Mesendoderm (in vitro differentiated cells): ENCODE data around the gene SND1.
"Not testable (repeated sequence)": the region's sequence is repeated elsewhere in the genome, so short reads cannot be mapped to it uniquely, and the experiment has no call there.

Source experiments
- DNase-seq: peaks from one replicate; pipeline ENCODE4 v3.0.0; 2013
- H2AK5ac ChIP-seq: 2 replicates; pipeline ENCODE4 v1.6.1; 2013; ENCODE audit warnings: low read length, inconsistent platforms
- H2BK120ac ChIP-seq: 2 replicates; pipeline ENCODE4 v1.6.1; 2013; ENCODE audit warnings: low read depth, mild to moderate bottlenecking, low read length, moderate library complexity, mixed read lengths
- H2BK15ac ChIP-seq: replicated peaks from 2 replicates; pipeline ENCODE4 v1.6.1; 2013; ENCODE audit warnings: low read depth, mild to moderate bottlenecking, moderate library complexity
- H2BK5ac ChIP-seq: 2 replicates; pipeline ENCODE4 v1.6.1; 2013; ENCODE audit warnings: low read length, inconsistent platforms
- H3K18ac ChIP-seq: 2 replicates; pipeline ENCODE4 v1.6.1; 2013; ENCODE audit warnings: mild to moderate bottlenecking, low read length, mixed read lengths
- H3K23ac ChIP-seq: one replicate; pipeline ENCODE4 v1.6.1; 2013; ENCODE audit warnings: low read length
- H3K27ac ChIP-seq: 2 replicates; pipeline ENCODE4 v1.5.1; 2013; ENCODE audit warnings: low read depth, mild to moderate bottlenecking, inconsistent platforms, low read length, moderate library complexity
- H3K27me3 ChIP-seq: 2 replicates; pipeline ENCODE4 v1.6.1; 2013; ENCODE audit warnings: low read length, control low read depth, mild to moderate bottlenecking, inconsistent platforms; ENCODE audit not compliant: insufficient read depth, poor library complexity
- H3K36me3 ChIP-seq: 2 replicates; pipeline ENCODE4 v1.6.1; 2013; ENCODE audit warnings: low read length, inconsistent platforms; ENCODE audit not compliant: control insufficient read depth, insufficient read depth
- H3K4ac ChIP-seq: one replicate; pipeline ENCODE4 v1.6.1; 2013; ENCODE audit warnings: low read depth, mild to moderate bottlenecking, low read length, moderate library complexity
- H3K4me1 ChIP-seq: 2 replicates; pipeline ENCODE4 v1.6.1; 2013; ENCODE audit warnings: low read depth, low read length, inconsistent platforms; ENCODE audit not compliant: control insufficient read depth
- H3K4me2 ChIP-seq: 2 replicates; pipeline ENCODE4 v1.6.1; 2013; ENCODE audit warnings: low read length
- H3K4me3 ChIP-seq: 2 replicates; pipeline ENCODE4 v1.5.1; 2013; ENCODE audit warnings: mild to moderate bottlenecking, low read length
- H3K56ac ChIP-seq: one replicate; pipeline ENCODE4 v1.6.1; 2013; ENCODE audit warnings: low read length
- H3K79me1 ChIP-seq: 2 replicates; pipeline ENCODE4 v1.6.1; 2013; ENCODE audit warnings: low read length, inconsistent platforms
- H3K79me2 ChIP-seq: 2 replicates; pipeline ENCODE4 v1.6.1; 2013; ENCODE audit warnings: mild to moderate bottlenecking, low read length; ENCODE audit not compliant: control insufficient read depth, insufficient read depth
- H3K9ac ChIP-seq: 2 replicates; pipeline ENCODE4 v1.6.1; 2013; ENCODE audit warnings: low read length, inconsistent platforms
- H4K5ac ChIP-seq: one replicate; pipeline ENCODE4 v1.6.1; 2013; ENCODE audit warnings: low read length
- H4K8ac ChIP-seq: one replicate; pipeline ENCODE4 v1.6.1; 2013; ENCODE audit warnings: low read depth, mild to moderate bottlenecking, control low read depth, low read length, moderate library complexity
- WGBS: extraction: QIAGEN DNeasy Blood & Tissue Kit; methylation state at CpG from one replicate; pipeline ENCODE4 v1.1.7; 2013; ENCODE audit warnings: low lambda C conversion rate, missing lambda C conversion rate; ENCODE audit not compliant: insufficient coverage; ENCODE audit errors: extremely low coverage; 5-methylcytosine and 5-hydroxymethylcytosine counted together

Gene SND1

GRCh38 chr7:127902753-127903152, 250.8 kb downstream of the SND1 start:
- not testable (repeated sequence) for H3K4me3 ChIP-seq, H2BK5ac ChIP-seq, H4K5ac ChIP-seq, H3K27me3 ChIP-seq, DNase-seq, H4K8ac ChIP-seq, H2BK15ac ChIP-seq, H2AK5ac ChIP-seq, H3K4me2 ChIP-seq, H3K9ac ChIP-seq, H3K4ac ChIP-seq, H3K79me2 ChIP-seq, H3K23ac ChIP-seq, H2BK120ac ChIP-seq, H3K18ac ChIP-seq, H3K56ac ChIP-seq, H3K27ac ChIP-seq, H3K36me3 ChIP-seq
- no CpG with 5 or more reads among the region's 6 CpGs for WGBS
- H3K4me1 ChIP-seq: peaks cover 14% of the 10 kb centered on the region
- peaks cover 15% of the 10 kb centered on the region for H3K79me1 ChIP-seq

- no peak overlapping the region for H3K27ac ChIP-seq
Measured at GRCh38 chr7:127903892-127904669, 252.1 kb downstream of the SND1 start.

GRCh38 chr7:127904670-127904985, 252.6 kb downstream of the SND1 start:
- H3K4me3 ChIP-seq: no peak overlapping the region
- no CpG with 5 or more reads among the region's 6 CpGs for WGBS
- H4K5ac ChIP-seq: no peak overlapping the region
- H2BK15ac ChIP-seq: no peak overlapping the region
- H4K8ac ChIP-seq: no peak overlapping the region
- no peak overlapping the region for H2BK5ac ChIP-seq
- no peak overlapping the region for H3K4me2 ChIP-seq
- no peak overlapping the region for H2BK120ac ChIP-seq
- no peak overlapping the region for H3K9ac ChIP-seq
- no peak overlapping the region for H3K18ac ChIP-seq
- no peak overlapping the region for H3K27ac ChIP-seq
- no peaks in the 10 kb centered on the region for H3K36me3 ChIP-seq
- peaks cover 12% of the 10 kb centered on the region for H3K79me1 ChIP-seq
- H3K4ac ChIP-seq: no peak overlapping the region
- H3K56ac ChIP-seq: no peak overlapping the region
- peaks cover 12% of the 10 kb centered on the region for H3K4me1 ChIP-seq
- H3K27me3 ChIP-seq: no peaks in the 10 kb centered on the region
- H3K79me2 ChIP-seq: no peaks in the 10 kb centered on the region
- peak; percentile 47 for DNase-seq
- H3K23ac ChIP-seq: no peak overlapping the region
- H2AK5ac ChIP-seq: no peak overlapping the region

More at GRCh38 chr7:127903892-127904669, 252.1 kb downstream of the SND1 start:
- Histone ChIP-seq H3K18ac (peak overlapping the region; percentile 29), H3K36me3 (no peaks in the 10 kb centered on the region), H3K4me2 (no peak overlapping the region), H2AK5ac (no peak overlapping the region), H2BK15ac (no peak overlapping the region), H3K4me3 (no peak overlapping the region), H3K27me3 (no peaks in the 10 kb centered on the region), H3K79me1 (peaks cover 14% of the 10 kb centered on the region), H3K79me2 (no peaks in the 10 kb centered on the region), H3K4me1 (peaks cover 14% of the 10 kb centered on the region), H3K23ac (no peak overlapping the region), H4K5ac (no peak overlapping the region), H3K9ac (no peak overlapping the region), H4K8ac (no peak overlapping the region), H2BK120ac (no peak overlapping the region), H3K56ac (no peak overlapping the region), H2BK5ac (no peak overlapping the region), H3K4ac (no peak overlapping the region)
- no peak for DNase-seq
- no CpG with 5 or more reads among the region's 4 CpGs for WGBS

- H3K9ac ChIP-seq: no peak overlapping the region
- no peak overlapping the region for H2BK15ac ChIP-seq
- no peaks in the 10 kb centered on the region for H3K27me3 ChIP-seq
- peaks cover 12% of the 10 kb centered on the region for H3K79me1 ChIP-seq
- H2AK5ac ChIP-seq: no peak overlapping the region
- peaks cover 12% of the 10 kb centered on the region for H3K4me1 ChIP-seq
- no peak overlapping the region for H3K4ac ChIP-seq
- DNase-seq: no peak
- H3K36me3 ChIP-seq: no peaks in the 10 kb centered on the region
- no peak overlapping the region for H3K27ac ChIP-seq
- no peaks in the 10 kb centered on the region for H3K79me2 ChIP-seq
- no peak overlapping the region for H4K5ac ChIP-seq
- H3K18ac ChIP-seq: no peak overlapping the region
- no peak overlapping the region for H2BK120ac ChIP-seq
- H2BK5ac ChIP-seq: no peak overlapping the region
- H3K56ac ChIP-seq: no peak overlapping the region
- H3K4me2 ChIP-seq: no peak overlapping the region
- no peak overlapping the region for H3K4me3 ChIP-seq
- no peak overlapping the region for H4K8ac ChIP-seq
- no peak overlapping the region for H3K23ac ChIP-seq
Measured at GRCh38 chr7:127905021-127905420, 253.0 kb downstream of the SND1 start.

GRCh38 chr7:127905491-127906330, 253.7 kb downstream of the SND1 start:
- no peak overlapping the region for H2BK15ac ChIP-seq
- no peak overlapping the region for H3K56ac ChIP-seq
- no peak overlapping the region for H3K4me2 ChIP-seq
- H3K79me2 ChIP-seq: no peaks in the 10 kb centered on the region
- no peak overlapping the region for H3K4ac ChIP-seq
- no peak overlapping the region for H4K8ac ChIP-seq
- no peak overlapping the region for H4K5ac ChIP-seq
- no peak overlapping the region for H2BK120ac ChIP-seq
- no peak overlapping the region for H3K27ac ChIP-seq
- H3K23ac ChIP-seq: no peak overlapping the region
- H3K4me3 ChIP-seq: no peak overlapping the region
- WGBS: no CpG with 5 or more reads among the region's 2 CpGs
- H3K9ac ChIP-seq: no peak overlapping the region
- peak; percentile 54 for DNase-seq
- H2BK5ac ChIP-seq: no peak overlapping the region
- no peaks in the 10 kb centered on the region for H3K27me3 ChIP-seq
- H3K36me3 ChIP-seq: no peaks in the 10 kb centered on the region
- H3K79me1 ChIP-seq: peaks cover 14% of the 10 kb centered on the region
- no peak overlapping the region for H2AK5ac ChIP-seq
- peaks cover 7% of the 10 kb centered on the region for H3K4me1 ChIP-seq
- no peak overlapping the region for H3K18ac ChIP-seq
